Spinal cord (tissue), 10 donors: ENCODE measurements around the gene ELAVL2. TPM values are rescaled to one million over a fixed set of nuclear protein-coding genes. Genes with fewer than 3 reads are reported as not detected.

ENCODE experiments used
- DNase-seq, 6 donors: peaks; one replicate each; pipeline versions ENCODE4 v3.0.0 to v3.0.0-alpha.2; 2013 to 2015; ENCODE audit warnings: low spot score in 6 of 6, low read depth in 4 of 6
- H3K27ac ChIP-seq: one replicate; pipeline ENCODE4 v1.5.1; 2013; ENCODE audit warnings: low read depth, low read length, control low read depth
- H3K27me3 ChIP-seq: one replicate; pipeline ENCODE4 v1.6.1; 2013; ENCODE audit warnings: low read length; ENCODE audit not compliant: control insufficient read depth, insufficient read depth
- H3K36me3 ChIP-seq: one replicate; pipeline ENCODE4 v1.6.1; 2013; ENCODE audit warnings: low read length; ENCODE audit not compliant: control insufficient read depth, insufficient read depth
- H3K4me1 ChIP-seq: one replicate; pipeline ENCODE4 v1.6.1; 2013; ENCODE audit warnings: low read length; ENCODE audit not compliant: control insufficient read depth, insufficient read depth
- H3K4me3 ChIP-seq: one replicate; pipeline ENCODE4 v1.5.1; 2013; ENCODE audit warnings: low read depth, low read length, control low read depth
- H3K9me3 ChIP-seq: one replicate; pipeline ENCODE4 v1.6.1; 2013; ENCODE audit warnings: low read length; ENCODE audit not compliant: control insufficient read depth, insufficient read depth
- WGBS: methylation state at CpG from one replicate; pipeline ENCODE4 v1.1.5; 2013; ENCODE audit warnings: missing lambda C conversion rate; ENCODE audit not compliant: insufficient coverage; 5-methylcytosine and 5-hydroxymethylcytosine counted together
- polyA plus RNA-seq, 2 donors: library from polyadenylated mRNA; unstranded; fragments of 120-200 nt; gene quantifications; one replicate each; pipeline ENCODE4 v1.2.1, GENCODE V29; 2013; ENCODE audit not compliant: insufficient read length in 2 of 2
- total RNA-seq, 2 donors: library from RNA; depleted of rRNA in 1 of 2; stranded (reverse); fragments of 120-200 nt in 1 of 2; fragments of >200 nt in 1 of 2; gene quantifications; one replicate each; pipeline versions ENCODE4 v1.2.3 to v1.2.4, GENCODE V29; 2013 to 2014
- donor health status: healthy.

Gene ELAVL2
- total and polyA plus RNA-seq, 4 donors, result 35.8 to 188 (median 92.8) TPM

GRCh38 chr9:23752859-23753258, 73.2 kb downstream of the ELAVL2 start:
- no peak for DNase-seq
- no peaks in the 10 kb centered on the region for H3K9me3 ChIP-seq
- H3K36me3 ChIP-seq, result no peaks in the 10 kb centered on the region
- H3K27ac ChIP-seq, result no peak overlapping the region
- 80% methylated on average over 1 of the region's 4 CpGs for WGBS
- H3K27me3 ChIP-seq, result no peaks in the 10 kb centered on the region
- no peaks in the 10 kb centered on the region for H3K4me1 ChIP-seq
- H3K4me3 ChIP-seq, result no peak overlapping the region

DNA sequence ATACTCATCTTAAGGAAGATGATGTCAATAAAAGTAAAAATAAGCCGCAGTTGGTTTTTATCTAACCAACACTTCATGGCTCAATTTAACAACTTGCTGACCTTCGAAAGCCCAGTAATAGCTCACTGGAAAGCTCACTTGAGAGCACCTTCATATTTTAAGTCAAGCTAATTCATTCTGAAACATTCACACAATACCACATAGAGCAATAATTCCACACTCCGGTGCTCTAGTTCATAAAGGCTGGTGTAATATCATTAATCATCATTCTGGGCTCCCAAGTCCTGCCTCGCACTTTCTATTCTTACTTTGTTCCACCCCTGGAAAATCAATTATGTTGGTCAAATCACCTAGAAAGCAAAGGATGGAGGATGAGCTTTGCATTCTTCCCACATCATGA, 74.4 kb downstream of the ELAVL2 start:
- Histone ChIP-seq H3K36me3 (no peaks in the 10 kb centered on the region), H3K27me3 (no peaks in the 10 kb centered on the region), H3K27ac (no peak overlapping the region), H3K4me1 (no peaks in the 10 kb centered on the region), H3K9me3 (no peaks in the 10 kb centered on the region), H3K4me3 (no peak overlapping the region)
- WGBS, result 100% methylated on average over 1 of the region's 4 CpGs
- peak in 1 of 6 donors; percentile 67 for DNase-seq

DNA sequence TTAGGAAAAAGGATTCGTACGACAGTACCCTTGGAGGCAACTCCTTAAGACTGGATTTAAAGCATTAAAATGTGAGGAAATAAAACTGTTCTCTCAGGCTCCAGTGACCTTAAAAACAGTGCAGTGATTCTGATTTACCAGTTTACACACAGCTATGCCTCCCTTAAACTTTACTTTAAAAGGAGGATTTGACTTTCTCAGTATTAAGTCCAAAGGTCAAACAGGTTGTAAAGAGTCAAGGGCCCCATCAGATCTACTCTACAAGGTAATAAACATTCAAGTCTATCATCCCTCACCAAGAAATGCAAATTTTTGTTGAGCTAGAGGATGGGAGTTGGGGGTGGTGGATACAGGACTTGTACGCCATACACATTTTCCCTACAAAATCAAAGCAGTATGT, 75.2 kb downstream of the ELAVL2 start:
- Histone ChIP-seq H3K4me3 (no peak overlapping the region), H3K9me3 (no peaks in the 10 kb centered on the region), H3K4me1 (no peaks in the 10 kb centered on the region), H3K36me3 (no peaks in the 10 kb centered on the region), H3K27me3 (no peaks in the 10 kb centered on the region), H3K27ac (no peak overlapping the region)
- WGBS, result no CpG with 5 or more reads among the region's 3 CpGs
- no peak for DNase-seq

- H3K4me3 ChIP-seq, result no peak overlapping the region
- WGBS, result no CpG with 5 or more reads among the region's 5 CpGs
- DNase-seq, result peak in 2 of 6 donors; percentile 29 to 53
- H3K4me1 ChIP-seq, result no peaks in the 10 kb centered on the region
- H3K27ac ChIP-seq, result no peak overlapping the region
- H3K36me3 ChIP-seq, result no peaks in the 10 kb centered on the region
- no peaks in the 10 kb centered on the region for H3K27me3 ChIP-seq
- no peaks in the 10 kb centered on the region for H3K9me3 ChIP-seq
Measured at GRCh38 chr9:23747088-23748075, 78.7 kb downstream of the ELAVL2 start.

DNA sequence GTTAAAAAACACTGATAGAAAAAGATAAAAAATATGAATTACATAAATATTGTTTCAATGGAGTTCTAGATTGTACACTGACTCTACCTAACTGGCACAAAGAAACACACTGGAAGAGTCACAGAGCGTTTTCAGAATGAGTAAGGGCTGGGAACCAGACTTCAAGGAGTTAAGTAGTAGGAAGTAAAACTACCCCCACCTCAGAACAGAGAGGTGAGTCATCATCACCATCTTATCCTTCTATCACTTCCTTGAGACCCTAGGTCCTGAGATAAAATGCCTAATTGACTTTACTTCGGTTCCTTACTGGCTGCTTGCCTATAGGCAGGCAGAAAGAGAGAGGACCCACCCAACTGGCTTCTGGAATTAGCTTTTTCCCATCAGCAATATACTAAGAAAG, 79.7 kb downstream of the ELAVL2 start:
- Histone ChIP-seq H3K9me3 (no peaks in the 10 kb centered on the region), H3K36me3 (no peaks in the 10 kb centered on the region), H3K27ac (no peak overlapping the region), H3K27me3 (no peaks in the 10 kb centered on the region), H3K4me3 (no peak overlapping the region), H3K4me1 (no peaks in the 10 kb centered on the region)
- 100% methylated on average over 1 of the region's 2 CpGs for WGBS
- no peak for DNase-seq

GRCh38 chr9:23743036-23743435, 83.0 kb downstream of the ELAVL2 start:
- no peaks in the 10 kb centered on the region for H3K9me3 ChIP-seq
- no peak overlapping the region for H3K4me3 ChIP-seq
- peak in 2 of 6 donors; percentile 26 to 41 for DNase-seq
- no peaks in the 10 kb centered on the region for H3K27me3 ChIP-seq
- H3K27ac ChIP-seq, result no peak overlapping the region
- H3K4me1 ChIP-seq, result no peaks in the 10 kb centered on the region
- WGBS, result 100% methylated on average over 1 of the region's 3 CpGs
- H3K36me3 ChIP-seq, result no peaks in the 10 kb centered on the region

DNA sequence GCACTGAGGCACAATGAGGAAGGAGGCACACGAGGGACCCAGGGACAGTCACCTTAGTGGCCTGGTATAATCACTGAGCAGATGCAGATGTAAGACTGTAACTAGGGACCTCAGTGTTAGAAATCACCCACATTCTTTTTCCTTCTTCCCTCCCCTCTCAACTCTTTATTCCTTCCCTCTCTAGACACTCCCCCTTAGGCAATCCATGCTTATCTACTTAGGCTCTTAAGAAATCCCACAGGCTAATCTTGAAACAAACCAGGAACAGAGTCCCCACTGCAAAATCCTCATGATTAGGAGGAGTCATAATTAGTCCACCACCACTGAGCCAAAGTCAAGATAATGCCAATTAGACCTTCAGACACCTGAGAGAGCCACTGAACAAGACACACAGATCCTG, 84.7 kb downstream of the ELAVL2 start:
- H3K36me3 ChIP-seq, result no peaks in the 10 kb centered on the region
- no peak overlapping the region for H3K4me3 ChIP-seq
- H3K4me1 ChIP-seq, result no peaks in the 10 kb centered on the region
- DNase-seq, result no peak
- no peak overlapping the region for H3K27ac ChIP-seq
- H3K9me3 ChIP-seq, result no peaks in the 10 kb centered on the region
- WGBS, result 40% methylated on average over 1 of the region's 1 CpG
- H3K27me3 ChIP-seq, result no peaks in the 10 kb centered on the region

DNA sequence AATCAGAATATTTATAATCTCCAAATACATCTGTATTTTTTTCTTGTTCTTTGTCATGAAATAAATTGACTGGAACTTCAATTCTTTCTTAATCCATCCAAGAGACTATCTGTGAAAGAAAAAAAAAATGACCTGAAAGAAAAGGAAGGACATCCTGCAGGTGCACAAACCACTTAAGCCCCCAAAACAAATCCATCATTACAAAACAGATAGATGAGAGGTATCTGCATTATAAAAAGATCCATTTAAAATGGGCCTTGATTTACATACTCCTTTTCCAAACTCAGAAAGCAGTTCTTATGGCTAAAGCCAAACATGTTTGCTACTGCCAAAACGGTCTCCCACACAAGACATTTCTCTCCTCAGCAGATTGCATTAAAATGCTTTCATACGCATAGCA, 85.5 kb downstream of the ELAVL2 start:
- Histone ChIP-seq H3K4me3 (no peak overlapping the region), H3K27me3 (no peaks in the 10 kb centered on the region), H3K36me3 (no peaks in the 10 kb centered on the region), H3K27ac (no peak overlapping the region), H3K4me1 (no peaks in the 10 kb centered on the region), H3K9me3 (no peaks in the 10 kb centered on the region)
- WGBS, result 100% methylated on average over 1 of the region's 2 CpGs
- peak in 1 of 6 donors; percentile 27 for DNase-seq

GRCh38 chr9:23739753-23740152, 86.3 kb downstream of the ELAVL2 start:
- 74% methylated on average over 2 of the region's 3 CpGs for WGBS
- no peaks in the 10 kb centered on the region for H3K27me3 ChIP-seq
- no peak overlapping the region for H3K27ac ChIP-seq
- H3K4me3 ChIP-seq, result no peak overlapping the region
- no peaks in the 10 kb centered on the region for H3K9me3 ChIP-seq
- no peaks in the 10 kb centered on the region for H3K36me3 ChIP-seq
- no peaks in the 10 kb centered on the region for H3K4me1 ChIP-seq
- DNase-seq, result no peak

DNA sequence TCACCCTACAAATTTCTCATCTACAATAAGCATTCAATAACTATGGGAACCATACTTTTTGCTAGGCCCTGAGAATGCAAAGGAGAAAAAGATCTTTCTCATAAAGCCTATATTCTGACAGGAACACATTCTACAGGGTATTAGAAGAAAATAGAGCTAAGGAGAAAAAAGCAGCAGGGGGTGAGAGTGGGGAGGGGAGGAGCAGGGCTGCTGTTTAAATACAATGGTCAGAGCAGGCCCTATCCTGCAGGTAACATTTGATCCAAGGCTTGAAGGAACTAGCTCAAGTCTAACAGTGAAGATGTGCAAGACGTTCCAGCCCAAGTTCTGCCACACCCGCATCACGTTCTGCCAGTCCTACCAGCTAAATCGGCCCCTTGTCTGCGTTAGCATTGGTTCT, 89.7 kb downstream of the ELAVL2 start:
- Histone ChIP-seq H3K27me3 (no peaks in the 10 kb centered on the region), H3K27ac (no peak overlapping the region), H3K36me3 (no peaks in the 10 kb centered on the region), H3K4me1 (no peaks in the 10 kb centered on the region), H3K4me3 (no peak overlapping the region), H3K9me3 (no peaks in the 10 kb centered on the region)
- DNase-seq, result no peak
- WGBS, result 94% methylated on average over 5 of the region's 5 CpGs
